NCI-H146 (cell line): ENCODE measurements around the gene TPRN.

Experiments
- DNase-seq: peaks from one replicate; lab custom pipeline; 2025; lab: John Stamatoyannopoulos, UW

TPRN gene

DNA sequence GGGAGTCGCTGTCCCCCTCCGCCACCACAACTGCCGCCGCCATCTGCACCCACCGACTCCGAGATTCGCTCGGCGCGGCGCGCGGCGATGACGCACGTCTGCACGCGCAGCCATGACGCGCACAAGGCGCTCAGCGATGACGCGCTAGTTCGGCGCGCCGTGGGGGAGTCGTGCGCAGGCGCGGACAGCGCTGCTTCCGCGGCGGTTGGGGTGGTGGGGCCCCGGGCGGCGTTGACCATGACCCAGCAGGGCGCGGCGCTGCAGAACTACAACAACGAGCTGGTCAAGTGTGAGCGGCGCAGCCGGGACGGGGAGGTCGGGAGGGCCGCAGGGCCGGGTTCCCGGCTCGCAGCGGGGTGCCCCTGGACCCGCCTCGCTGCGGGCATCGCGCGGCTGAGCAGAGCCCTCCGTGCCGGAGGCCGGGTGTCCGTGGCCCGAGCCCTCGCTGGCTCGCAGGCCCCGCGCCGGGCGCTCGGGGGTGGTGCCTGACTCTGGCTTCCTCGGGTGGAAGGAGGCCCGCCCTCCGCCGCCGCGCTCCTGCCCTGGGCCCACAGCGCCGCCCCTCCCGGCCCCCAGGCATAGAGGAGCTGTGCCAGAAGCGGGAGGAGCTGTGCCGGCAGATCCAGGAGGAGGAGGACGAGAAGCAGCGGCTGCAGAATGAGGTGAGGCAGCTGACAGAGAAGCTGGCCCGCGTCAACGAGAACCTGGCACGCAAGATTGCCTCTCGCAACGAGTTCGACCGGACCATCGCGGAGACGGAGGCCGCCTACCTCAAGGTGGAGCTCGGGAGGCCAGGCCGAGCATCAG, 11.8 kb downstream of the TPRN start, which contains the start of the genes ANAPC2 and SSNA1:
TSS of gene ANAPC2 (minus strand) at position 71 of the 807 bp plus-strand sequence. CDS start at position 43, 28 bp downstream.
TSS of gene SSNA1 (plus strand) at position 187 of the 807 bp plus-strand sequence. CDS start at position 238, 51 bp downstream.
- DNase-seq = peak; percentile 86

DNA sequence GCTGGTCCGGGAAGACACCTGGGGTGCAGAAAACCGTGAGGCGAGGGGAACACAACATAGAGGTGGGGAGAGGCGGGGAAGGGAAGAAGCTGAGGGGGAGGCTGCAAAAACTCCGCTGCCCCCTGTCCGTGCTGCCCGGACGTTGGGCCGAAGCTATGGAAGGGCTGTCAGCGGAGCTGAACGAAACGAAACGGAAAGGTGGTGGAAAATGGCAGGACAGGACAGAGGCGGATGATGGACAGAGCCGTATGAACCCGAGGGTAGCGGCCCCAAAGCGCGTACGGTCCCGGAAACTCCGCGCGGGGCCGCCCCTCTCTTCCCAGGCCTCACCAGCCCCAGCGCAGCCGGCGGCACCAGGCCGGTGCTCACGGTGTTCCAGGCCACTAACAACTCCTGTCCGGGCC, 12.5 kb downstream of the TPRN start:
- no peak for DNase-seq

DNA sequence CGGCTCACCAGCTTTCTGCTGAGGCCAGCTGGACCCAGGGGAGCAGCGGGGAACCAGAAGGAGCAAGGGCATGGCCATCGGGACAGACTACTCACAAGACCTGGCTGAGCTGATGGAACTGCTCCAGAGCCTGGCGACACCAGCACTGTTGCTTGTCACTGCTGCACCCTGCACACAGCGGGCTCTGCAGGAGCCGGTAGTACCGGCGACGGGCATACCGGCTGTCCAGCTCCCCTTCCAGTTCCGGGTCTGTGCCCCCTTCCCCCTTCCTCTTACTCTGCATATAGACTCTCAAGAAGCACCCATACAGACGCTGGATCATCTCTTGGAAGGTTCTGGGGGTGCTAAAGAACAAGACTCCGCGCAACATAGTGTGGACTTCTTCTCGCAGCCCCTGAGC, 13.2 kb downstream of the TPRN start:
- no peak for DNase-seq

DNA sequence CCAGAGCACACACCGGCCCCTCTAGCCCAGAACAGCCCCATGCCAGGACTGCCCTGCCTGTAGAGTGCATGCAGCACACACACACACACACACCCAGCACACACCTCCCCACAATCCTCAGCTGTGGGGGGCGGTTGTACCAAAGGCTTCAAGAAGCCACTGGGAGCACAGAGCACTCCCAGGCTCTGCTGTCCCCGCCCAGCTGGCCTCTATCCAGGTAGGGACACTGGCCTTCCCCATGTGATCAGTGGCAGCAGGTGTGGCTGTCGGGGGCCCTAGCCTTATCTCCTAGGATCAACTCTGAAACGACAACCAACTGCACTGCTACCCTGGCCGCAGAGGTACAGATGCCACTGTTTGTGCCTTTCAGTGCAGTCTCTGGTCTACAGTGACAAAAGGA, 14.2 kb downstream of the TPRN start:
- DNase-seq = no peak

DNA sequence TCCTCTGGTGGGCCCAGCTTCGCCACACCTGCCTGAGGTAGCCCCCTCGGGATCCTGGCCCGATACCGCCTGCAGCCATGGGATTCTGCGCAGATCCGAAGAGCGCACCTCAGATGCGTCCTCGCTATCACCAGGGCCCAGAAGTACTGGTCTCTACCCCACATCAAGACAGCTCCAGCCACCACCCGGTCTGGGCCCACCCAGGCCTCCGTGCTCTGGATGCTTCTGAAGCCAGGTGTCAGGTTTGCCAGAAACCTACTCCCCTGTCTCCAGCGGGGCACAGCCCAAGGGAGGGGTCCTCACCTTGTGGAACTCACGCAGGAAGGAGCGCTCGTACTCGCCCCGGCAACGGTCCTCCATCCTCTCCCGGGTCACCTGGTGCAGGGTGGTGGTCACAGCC, 14.6 kb downstream of the TPRN start:
- DNase-seq = no peak

DNA sequence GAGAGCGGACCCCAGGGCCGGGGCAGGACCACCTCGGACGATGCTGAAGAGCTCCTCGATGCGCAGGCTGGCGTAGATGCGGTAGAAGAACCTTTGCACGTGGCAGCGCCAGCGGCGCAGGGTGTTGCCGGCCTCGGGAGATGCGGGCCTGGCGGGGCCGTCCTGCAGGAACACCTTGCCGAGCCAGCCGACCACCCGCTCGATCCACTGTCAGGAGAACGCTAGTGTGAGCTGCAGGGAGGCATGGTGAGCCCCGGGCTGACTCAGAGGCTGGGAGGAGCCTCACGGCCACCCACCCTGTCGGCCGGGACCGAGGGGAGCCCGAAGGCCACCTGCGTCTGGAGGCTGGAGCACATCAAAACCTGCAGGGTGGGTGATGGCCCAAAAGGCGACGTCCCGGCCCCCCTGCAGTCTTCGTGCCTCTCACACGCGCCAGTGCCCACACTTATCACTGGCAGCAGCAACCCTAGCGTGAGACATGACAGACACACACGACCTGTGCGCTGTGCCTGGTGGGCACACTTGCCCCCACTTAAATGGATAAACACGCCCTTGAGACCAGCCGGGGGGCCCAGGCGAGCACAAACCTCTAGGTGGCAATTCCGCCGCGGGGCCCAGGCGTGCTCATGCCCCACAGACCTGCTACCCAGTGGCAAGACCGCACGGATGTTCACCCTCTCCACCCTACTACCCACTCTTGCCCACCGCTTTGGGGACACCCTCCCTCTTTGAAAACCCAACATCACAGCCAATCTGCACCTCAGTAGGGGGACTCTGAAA, 15.5 kb downstream of the TPRN start:
- no peak for DNase-seq

DNA sequence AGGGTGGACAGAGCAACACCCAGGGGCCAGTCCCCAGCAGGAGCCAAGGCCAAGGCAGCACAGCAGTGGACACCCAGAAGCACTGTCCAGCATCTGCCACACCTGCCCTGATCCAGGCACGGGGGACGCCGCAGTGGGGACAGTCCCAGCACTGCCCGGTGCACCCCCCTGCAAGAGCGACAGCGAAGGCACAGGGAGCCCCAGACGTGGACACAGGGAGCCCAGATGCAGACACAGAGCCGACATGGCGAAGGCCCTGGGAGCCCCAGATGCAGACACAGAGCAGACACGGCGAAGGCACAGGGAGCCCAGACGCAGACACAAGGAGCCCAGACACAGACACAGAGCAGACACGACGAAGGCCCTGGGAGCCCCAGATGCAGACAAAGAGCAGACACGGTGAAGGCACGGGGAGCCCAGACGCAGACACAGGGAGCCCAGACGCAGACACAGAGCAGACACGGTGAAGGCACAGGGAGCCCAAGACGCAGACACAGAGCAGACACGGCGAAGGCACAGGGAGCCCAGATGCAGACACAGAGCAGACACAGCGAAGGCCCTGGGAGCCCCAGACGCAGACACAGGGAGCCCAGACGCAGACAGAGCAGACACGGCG, 16.5 kb downstream of the TPRN start:
- no peak for DNase-seq

DNA sequence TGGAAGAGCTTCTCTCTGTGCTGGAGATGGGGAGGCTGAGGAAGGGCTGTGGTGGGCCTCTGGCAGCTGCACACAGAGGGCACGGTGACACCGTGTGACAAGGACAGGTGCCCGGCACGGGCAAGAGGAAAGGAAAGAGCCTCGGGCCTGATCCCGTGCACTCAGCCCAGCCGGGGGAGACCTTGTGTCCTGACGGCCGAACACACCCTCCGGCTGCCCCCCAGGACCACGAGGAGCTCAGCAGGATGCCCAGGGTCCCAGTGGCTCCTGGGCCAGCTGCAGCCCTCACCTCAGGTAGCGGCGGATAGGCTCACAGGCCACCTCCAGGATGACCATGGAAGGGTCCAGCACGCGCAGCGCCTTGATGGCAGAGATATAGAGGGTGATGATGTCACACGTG, 17.7 kb downstream of the TPRN start:
- DNase-seq = no peak

DNA sequence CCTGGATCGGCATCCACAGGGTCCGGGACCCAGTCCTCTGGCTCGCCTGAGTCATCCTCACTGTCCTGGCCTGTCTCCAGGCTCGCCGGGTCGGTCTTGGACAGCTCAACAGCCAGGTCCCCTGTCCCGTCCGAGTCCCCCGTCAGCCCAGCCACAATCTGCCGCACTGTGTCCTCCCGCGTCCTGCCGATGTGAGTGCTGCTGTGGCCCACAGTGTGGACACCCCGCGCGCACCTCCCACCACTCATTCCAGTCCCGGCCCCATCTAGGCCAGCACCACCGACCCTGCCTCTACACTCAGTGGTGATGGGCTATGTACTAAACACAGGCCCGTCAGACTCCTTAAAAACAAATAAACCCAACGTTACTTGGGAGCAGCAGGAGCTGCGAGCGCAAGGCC, 18.9 kb downstream of the TPRN start:
- DNase-seq = no peak

DNA sequence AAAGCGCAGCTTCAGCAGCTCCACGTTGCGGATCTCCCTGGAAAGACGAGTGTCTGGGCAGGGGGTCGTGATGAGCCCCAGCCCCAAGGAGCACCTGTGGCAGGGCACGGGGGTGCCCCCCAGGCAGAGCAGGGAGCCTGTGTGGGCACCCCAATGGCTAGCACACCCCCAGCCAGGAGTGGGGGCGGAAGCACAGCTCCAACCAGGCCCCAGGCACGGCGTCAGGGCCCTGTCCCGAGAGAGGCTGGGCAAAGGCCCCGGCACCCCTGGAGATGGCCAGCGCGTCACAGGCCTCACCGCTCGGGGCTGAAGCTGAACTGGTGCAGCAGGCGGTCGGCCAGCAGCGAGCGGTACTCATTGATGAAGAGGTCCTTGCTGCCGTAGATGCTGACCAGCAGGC, 20.1 kb downstream of the TPRN start:
- DNase-seq = no peak

DNA sequence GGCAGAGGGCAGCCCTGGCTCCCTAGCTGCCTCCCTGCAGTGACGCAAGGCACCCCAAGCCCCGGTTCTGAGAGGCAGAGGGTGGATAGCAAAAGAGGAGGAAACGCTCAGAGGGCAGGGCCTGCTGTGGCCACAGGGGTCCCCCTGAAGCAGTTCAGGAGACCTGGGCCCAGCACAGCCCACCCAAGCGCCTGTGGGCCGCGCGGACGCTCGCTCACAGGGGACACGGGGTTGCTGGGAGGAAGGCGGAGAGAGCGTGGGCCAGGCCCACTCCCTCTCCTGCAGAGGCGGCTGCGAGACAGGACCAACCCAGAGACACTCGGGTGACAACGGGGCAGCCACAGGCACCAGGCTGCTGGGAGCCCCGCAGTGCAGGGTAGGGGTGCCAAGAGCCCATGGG, 20.8 kb downstream of the TPRN start:
- DNase-seq = no peak

DNA sequence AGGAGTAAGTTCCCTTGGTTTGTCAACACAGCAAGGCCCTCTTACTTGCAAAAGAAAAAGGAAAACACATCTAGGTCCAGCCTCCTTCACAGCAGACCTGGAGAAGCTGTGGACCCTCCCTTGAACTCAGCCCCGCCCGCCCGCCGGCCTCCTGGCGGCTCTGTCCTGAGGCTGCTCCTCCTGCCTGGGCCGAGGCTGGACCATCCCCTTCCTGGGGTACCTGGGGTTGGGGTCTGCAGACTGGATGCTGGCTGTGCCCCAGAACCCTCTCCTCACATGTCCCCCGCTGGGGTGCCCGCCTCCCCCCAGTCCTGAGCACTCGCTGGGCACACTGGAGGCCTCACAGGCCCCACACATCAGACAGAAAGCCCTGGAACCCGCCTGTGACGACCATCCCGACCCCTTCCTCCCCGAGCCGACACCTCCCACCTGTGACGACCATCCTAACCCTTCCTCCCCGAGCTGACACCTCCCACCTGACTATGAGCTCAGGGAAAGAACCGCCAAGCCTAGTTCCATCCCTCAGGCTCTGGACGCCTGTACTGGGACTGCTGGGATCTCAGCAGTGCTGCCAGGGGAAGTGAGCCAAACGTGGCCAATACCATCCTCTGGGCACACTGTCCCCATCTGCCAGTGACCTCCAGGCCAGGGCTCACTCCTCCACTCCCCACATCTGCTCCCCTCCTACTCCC, 21.5 kb downstream of the TPRN start:
- DNase-seq = no peak

DNA sequence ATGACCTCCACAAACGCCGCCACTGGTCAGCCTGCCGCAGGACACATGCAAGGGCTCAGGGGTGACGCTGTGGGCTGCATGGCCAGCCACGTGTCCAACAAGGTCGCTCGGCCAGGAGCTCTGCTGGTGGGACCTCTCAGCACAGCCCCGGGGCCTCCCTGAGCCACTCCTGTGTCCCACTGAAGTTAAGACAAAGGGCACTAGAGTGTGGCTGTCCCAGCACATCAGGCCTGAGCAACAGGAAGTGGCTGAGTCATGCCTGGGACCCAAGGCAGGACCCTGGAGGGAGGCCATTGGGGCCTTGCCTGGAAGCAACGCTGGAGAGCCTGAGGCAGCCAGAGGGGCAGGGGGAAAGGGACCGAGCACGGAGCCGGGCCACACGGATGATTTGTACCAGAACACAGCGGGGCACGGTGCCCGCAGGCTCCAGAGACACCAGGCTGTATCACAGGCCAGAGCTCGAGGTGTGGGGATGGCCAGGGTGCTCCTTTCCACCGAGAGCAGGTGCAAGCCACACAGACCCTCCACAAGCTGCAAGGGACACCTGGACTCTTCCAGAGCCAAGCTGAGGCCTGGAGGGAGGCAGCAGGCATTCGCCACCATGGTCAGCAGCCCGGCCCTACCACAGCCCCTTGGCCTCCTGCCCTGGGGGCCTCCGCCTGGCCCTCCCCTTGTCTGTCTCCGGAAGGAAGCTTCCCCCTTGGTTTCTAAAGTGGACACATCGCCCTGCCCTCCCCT, 22.2 kb downstream of the TPRN start:
- no peak for DNase-seq

DNA sequence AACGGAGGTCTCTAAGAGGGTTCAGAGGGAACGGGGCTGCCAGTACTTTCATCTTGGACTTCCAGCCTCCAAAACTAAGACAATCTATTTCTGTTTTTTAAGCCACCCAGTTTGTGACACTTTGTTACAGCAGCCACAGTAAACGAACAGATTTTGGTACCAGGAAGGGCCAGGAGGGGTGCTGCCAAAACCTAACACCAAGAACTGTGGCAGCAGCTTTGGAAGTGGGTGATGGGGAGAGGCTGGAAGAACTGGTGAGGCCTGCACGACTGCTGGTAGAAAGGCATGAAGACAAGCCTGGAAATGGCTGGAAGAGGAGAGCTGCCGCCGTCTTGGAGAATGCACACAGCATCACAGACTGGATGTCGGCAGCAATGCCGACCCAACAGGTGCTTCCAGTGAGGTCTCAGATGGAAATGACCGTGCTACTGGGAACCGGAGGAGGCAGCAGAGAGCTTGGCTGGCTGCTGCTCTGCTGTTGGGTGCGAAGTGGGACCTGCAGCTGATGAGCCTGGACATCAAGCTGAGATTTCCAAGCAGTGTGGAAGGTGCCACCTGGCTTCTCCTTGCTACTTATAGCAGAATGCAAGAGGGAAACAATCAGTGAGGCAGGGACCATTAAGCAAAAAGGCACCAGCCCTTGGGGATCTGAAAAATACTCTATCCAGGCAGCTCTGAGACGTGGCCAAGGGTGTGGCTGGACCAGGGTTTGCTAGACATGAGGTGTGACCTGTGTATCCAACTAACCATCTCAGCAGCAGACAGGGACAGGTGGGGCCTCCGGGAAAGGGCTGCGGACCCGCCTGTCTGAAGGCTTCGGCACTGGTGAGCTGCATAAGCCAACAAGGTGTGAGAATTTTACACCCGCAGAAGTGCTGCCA, 24.0 kb downstream of the TPRN start:
- DNase-seq = peak; percentile 68

DNA sequence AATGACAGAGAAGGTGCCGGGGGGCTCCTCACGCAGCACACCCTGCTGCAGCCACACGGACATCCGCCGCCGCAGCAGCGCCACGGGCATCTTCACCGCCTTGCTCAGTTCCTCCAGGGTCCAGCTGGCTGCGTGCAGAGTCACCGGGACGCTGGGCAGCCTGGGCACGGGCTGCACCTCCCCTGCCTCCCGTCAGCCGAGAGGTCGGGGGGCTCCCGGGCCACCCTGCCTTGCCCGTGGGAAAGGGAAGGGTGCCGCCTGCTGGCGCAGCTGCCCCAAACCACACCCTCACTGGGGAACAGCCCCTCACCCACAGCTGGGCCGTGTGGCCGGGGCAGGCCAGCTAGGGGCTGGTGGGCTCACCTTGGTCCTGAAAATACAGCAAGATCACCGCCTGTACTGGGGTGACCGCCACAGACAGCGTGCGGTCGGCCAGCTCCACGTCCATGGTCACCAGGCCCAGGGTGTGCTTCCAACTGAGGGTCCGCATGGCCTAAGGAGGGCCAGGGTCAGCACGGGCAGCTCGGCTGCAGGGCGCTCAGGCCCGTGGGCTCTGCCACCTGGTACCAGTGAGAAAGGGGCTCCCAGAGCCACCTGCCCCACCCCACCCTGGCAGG, 25.1 kb downstream of the TPRN start:
- no peak for DNase-seq

DNA sequence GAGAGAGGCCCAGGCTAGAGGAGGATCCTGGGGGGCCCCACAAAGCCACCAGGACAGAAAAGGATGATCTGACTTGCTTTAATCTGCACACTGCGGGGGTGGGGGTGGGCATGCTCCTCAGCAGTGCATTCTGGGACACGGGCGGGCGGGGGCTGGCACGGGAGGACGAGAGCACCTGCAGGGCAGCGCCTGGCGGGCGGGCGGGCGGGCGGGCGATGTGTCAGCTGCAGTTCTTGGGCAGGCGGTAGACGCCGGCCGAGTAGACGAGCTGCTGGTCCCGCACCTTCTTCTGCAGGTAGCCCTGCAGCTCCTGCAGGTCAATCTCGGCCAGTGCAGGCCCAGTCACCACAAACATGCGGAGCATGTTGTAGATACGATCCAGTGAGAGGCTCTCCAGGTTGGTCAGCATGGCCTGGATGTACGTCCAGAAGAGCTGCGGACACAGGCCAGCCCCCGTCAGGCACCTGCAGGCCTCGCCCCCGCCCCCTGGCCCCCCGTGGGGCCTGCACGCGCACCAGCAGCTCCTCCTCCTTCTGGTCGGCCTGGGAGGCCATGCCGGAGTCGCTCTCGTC, 25.7 kb downstream of the TPRN start:
- peak; percentile 80 for DNase-seq

DNA sequence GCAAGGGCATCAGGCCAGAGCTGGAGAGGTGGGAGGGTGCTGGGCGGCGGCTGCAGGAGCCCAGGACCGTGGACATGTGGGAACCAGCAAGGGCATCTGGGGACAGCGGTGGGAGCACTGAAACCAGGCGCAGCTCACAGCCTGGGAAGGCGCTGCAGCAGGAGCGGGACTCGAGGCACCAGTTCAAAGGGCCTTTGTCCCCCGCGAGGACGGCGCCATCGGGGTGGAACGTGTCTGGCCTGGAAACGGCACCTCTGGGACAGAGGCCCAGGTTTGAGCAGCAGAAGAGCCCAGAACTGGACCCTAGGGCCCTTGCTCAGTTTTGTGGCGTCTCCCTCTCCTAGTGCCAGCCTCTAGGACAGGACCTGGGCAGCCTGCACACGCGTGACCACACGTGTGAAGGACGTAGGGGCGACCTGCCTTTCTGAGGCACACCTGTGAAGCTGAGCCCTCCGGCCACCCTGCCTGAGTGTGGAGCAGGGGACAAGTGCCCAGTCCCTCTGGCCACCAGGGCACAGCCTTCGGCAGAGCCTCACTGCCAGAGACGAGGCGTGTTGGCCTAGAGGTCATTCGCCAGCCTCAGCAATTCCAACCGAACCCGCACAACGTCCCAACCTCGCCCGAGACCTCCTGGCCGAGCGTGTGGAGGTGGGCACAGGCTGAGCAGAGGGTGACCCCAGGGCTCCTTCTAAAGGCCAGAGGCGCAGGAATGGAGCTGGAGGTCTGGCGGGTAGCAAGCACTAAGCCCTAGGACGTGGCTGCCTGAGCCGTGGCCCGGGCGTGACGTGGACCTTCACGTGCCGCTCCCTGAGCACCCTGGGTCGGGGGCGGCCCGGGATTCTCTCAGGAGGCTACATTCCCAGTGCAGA, 26.5 kb downstream of the TPRN start:
- DNase-seq = no peak

DNA sequence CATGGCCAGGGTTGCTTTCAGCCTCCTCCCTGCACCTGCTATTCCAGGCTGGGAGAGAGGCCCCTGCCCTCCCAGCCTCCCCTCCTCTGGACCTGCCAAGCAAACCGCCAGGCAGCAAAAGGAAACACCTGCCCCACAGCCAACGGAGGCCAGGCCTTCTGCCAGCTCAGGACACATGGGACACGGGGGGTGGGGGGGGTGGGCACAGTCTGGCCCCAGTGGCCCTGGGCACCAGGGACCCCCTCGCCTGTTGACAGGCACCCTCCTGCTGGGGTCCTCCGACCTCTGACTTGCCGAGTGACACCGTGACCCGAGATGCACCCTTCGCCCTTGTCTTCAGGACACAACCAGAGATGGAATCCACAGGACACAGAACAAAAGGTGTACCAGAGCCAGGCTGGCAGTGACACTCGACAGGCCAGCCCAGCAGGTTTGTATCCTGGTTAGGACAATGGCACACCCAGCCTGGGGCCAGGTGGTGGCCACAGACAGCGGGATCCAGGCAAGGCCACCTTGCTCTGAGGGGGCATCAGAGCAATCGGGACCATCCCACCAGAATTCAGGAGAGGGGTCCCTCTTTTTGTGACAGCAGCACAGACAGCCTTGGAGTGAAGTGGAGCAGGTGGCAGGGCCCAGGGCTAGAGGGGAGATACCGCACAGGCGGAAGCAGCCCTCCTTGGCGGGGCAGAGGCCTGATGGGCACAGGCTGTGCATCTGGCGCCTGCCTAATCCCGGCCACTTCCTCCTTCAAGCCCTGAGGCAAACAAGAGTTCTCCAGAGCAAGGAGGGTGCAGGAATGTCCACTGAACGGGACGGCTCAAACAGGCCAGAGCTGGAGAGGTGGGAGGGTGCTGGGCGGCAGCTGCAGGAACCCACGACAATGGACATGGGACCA, 27.4 kb downstream of the TPRN start:
- no peak for DNase-seq
